ENCODE results near the gene AHSG.

- TF ChIP-seq CTCF (conservative IDR thresholded peaks at IDR 0.05; ENCODE audit: low read depth, low read length) (no peak), EZH2 (IDR thresholded peaks at IDR 0.05; ENCODE audit: low read length, unreplicated experiment) (no peak), EZH2phosphoT487 (IDR thresholded peaks at IDR 0.05; ENCODE audit: borderline replicate concordance, low read length) (no peak)
Measured at GRCh38 chr3:186613637-186614265, 891 bp downstream of the AHSG start.
